Lower lobe of right lung (tissue), 2 donors: ENCODE results near the gene TNPO3. TPM values are rescaled to one million over a fixed set of nuclear protein-coding genes. Genes with fewer than 3 reads are reported as not detected.

Source experiments
- ATAC-seq, 2 donors: fragments of 200-7000 bp; cut with Tn5 transposase; one replicate each; pipeline ENCODE4 v1.9.1; 2020 to 2022; ENCODE audit warnings: mild to moderate bottlenecking in 2 of 2, moderate library complexity in 2 of 2
- DNase-seq: peaks from one replicate; pipeline ENCODE4 v3.0.0-alpha.2; 2020
- H3K27ac ChIP-seq: fragments of 200-600 bp; one replicate; pipeline ENCODE4 v1.8.0; 2022
- H3K27me3 ChIP-seq: fragments of 200-600 bp; one replicate; pipeline ENCODE4 v1.8.0; 2022; ENCODE audit warnings: low read depth
- H3K36me3 ChIP-seq: fragments of 200-600 bp; one replicate; pipeline ENCODE4 v1.8.0; 2022; ENCODE audit warnings: mild to moderate bottlenecking
- H3K4me1 ChIP-seq: fragments of 200-600 bp; one replicate; pipeline ENCODE4 v1.8.0; 2022
- H3K4me3 ChIP-seq: fragments of 200-600 bp; one replicate; pipeline ENCODE4 v1.8.0; 2022; ENCODE audit warnings: mild to moderate bottlenecking
- H3K9me3 ChIP-seq: fragments of 200-600 bp; one replicate; pipeline ENCODE4 v1.8.0; 2022
- intact Hi-C: fragments of 100-400 bp; cut with DNase I; formaldehyde crosslinking; loops from one replicate; pipeline ENCODE4 v1.11.0; 2022
- total RNA-seq: library from RNA; stranded (reverse); fragmentation: NEBNext Ultra II Directional; extraction: Animal tissue kit (Norgen Biotek cat#: 25700); gene quantifications from one replicate; pipeline ENCODE4 v1.2.1, GENCODE V29; 2021
- TF ChIP-seq, protein P1 (sequence below): fragments of 200-600 bp; IDR thresholded peaks from one replicate; pipeline ENCODE4 v1.8.0; 2022; ENCODE audit warnings: antibody characterized with exemption, mild to moderate bottlenecking
- donor health status: DM: no; HTN: yes; CAD: no; lungs with severe emphysema.

TNPO3 gene
- total RNA-seq, 1 donor from 2014 or later = 37.0 TPM

DNA sequence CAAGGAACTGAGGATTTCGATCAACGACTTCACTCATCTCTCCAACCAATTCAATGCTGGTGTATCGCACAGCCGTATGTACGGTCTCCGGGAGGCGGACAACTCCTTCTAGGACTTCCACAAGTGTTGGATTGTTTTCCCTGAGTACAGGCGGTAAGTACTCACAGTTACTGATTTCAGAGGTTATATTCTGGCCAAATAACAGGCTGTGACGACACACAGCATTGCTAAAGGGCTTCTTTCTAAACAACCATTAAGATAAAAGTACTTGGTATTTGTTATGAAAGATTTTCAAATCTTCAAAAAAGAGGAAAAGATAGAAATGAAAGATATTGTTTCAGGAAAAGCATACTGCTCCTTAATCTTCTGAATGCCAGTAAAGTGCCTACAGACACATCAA, 65.0 kb downstream of the TNPO3 start:
- TF ChIP-seq, protein P1, sequence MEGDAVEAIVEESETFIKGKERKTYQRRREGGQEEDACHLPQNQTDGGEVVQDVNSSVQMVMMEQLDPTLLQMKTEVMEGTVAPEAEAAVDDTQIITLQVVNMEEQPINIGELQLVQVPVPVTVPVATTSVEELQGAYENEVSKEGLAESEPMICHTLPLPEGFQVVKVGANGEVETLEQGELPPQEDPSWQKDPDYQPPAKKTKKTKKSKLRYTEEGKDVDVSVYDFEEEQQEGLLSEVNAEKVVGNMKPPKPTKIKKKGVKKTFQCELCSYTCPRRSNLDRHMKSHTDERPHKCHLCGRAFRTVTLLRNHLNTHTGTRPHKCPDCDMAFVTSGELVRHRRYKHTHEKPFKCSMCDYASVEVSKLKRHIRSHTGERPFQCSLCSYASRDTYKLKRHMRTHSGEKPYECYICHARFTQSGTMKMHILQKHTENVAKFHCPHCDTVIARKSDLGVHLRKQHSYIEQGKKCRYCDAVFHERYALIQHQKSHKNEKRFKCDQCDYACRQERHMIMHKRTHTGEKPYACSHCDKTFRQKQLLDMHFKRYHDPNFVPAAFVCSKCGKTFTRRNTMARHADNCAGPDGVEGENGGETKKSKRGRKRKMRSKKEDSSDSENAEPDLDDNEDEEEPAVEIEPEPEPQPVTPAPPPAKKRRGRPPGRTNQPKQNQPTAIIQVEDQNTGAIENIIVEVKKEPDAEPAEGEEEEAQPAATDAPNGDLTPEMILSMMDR = no peak
- H3K36me3 ChIP-seq = peaks cover 99% of the 10 kb centered on the region
- no peaks in the 10 kb centered on the region for H3K9me3 ChIP-seq
- no peaks in the 10 kb centered on the region for H3K4me1 ChIP-seq
- H3K27me3 ChIP-seq = no peaks in the 10 kb centered on the region
- no peak overlapping the region for H3K27ac ChIP-seq
- intact Hi-C loops = no loop called here
- H3K4me3 ChIP-seq = no peak overlapping the region
- no peak for ATAC-seq
- DNase-seq = no peak

DNA sequence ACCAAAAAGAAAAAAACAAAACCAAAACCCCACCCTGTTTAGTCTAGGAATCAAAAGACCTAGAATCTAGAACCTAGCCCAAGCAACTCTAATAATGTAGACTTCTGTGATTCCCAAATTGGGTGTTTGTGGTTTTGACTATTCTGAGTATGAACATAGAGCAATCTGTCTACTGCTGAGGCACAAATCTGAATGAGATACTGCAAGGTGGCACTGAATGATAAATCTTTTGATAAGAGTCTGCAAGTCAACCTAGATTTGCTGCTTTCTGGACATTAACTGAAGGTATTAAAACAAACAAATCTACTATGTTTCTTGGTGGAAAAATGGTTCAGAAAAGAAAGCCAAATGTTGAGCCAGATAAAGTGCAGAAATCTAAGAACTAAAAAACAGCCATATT, 66.5 kb downstream of the TNPO3 start:
- Histone ChIP-seq H3K4me3 (no peak overlapping the region), H3K9me3 (no peaks in the 10 kb centered on the region), H3K4me1 (no peaks in the 10 kb centered on the region), H3K27ac (no peak overlapping the region), H3K36me3 (peaks cover 99% of the 10 kb centered on the region), H3K27me3 (no peaks in the 10 kb centered on the region)
- TF ChIP-seq, protein P1 = no peak
- DNase-seq (no peak), ATAC-seq (no peak)
- intact Hi-C loops = no loop called here

DNA sequence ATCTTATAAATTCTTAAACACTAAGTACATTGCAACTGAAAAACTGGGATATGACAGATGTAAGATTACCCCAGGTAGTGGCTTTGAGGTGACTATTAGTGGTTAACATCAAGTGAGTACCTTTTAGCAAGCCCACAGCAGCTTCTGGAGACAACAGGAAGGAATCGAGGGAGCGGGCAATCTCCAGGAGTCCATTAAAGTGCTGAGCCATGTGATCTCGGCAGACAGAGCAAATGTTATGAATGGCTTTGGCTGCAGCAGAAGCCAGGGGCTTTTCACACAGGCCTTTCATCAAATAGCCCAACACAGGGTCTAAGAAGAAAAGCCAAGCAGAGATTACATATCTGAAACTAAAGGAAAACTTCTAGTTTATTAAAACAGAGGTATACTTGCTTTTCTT, 68.3 kb downstream of the TNPO3 start:
- DNase-seq (no peak), ATAC-seq (no peak)
- Histone ChIP-seq H3K27me3 (no peaks in the 10 kb centered on the region), H3K36me3 (peaks cover 98% of the 10 kb centered on the region), H3K4me1 (no peaks in the 10 kb centered on the region), H3K4me3 (no peak overlapping the region), H3K9me3 (no peaks in the 10 kb centered on the region), H3K27ac (no peak overlapping the region)
- TF ChIP-seq, protein P1 = no peak
- intact Hi-C loops = no loop called here

DNA sequence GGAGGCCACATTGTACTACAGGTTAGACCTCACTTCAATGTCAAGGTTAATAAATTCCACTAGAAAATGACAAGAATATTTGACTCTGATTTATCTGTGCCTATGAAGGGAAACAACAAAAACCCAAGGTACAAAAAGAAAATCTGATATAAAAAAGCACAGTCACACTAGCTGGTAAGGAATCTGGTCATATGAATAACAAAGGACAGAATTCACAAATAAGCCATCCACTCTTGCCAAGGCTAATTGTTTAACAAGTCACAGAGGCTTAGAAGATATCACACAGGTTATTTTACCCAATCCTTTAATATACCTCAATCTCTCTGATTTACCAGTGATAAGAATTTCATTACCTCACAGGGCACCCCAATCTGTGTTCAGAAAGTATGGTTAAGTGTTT, 69.3 kb downstream of the TNPO3 start:
- Histone ChIP-seq H3K9me3 (no peaks in the 10 kb centered on the region), H3K4me3 (no peak overlapping the region), H3K4me1 (no peaks in the 10 kb centered on the region), H3K27ac (no peak overlapping the region), H3K36me3 (peaks cover 98% of the 10 kb centered on the region), H3K27me3 (no peaks in the 10 kb centered on the region)
- no peak for ATAC-seq
- TF ChIP-seq, protein P1 = no peak
- intact Hi-C loops = no loop called here
- DNase-seq = no peak

DNA sequence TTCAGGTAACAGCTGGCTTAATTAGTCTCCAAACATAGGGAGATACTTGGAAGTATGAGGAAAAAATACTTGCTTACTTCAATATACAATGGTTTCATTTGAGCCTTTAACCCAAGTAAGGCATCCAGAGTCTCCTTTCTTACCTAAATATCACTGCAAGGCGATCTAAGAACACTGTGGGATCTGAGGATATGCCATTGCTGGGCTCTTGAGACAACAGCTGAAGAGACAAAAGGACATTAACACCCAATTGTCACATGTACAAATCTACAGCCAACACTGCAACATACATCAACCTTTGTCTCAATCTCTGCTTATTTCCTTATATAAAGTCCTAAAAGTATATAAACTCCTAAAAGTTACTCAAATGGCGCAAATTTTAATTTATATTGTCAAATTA, 72.8 kb downstream of the TNPO3 start:
- peaks cover 98% of the 10 kb centered on the region for H3K36me3 ChIP-seq
- ATAC-seq = no peak
- H3K4me1 ChIP-seq = no peaks in the 10 kb centered on the region
- no peak for DNase-seq
- H3K27ac ChIP-seq = no peak overlapping the region
- H3K4me3 ChIP-seq = no peak overlapping the region
- TF ChIP-seq, protein P1 = no peak
- no peaks in the 10 kb centered on the region for H3K27me3 ChIP-seq
- H3K9me3 ChIP-seq = no peaks in the 10 kb centered on the region
- intact Hi-C loops = no loop called here
